PFSK-1 (cell line): Measurements from ENCODE around the gene SERPINB2.

Experiments
- FOXP2 ChIP-seq: optimal IDR thresholded peaks from 2 replicates; pipeline ENCODE3; 2011; ENCODE audit warnings: borderline replicate concordance, control low read depth, inconsistent platforms; ENCODE audit not compliant: insufficient read depth; ENCODE audit errors: extremely low read length, extremely low read depth
- POLR2AphosphoS5 ChIP-seq: IDR thresholded peaks from 2 replicates; pipeline ENCODE4 v1.6.1; 2012; ENCODE audit warnings: low read depth, mild to moderate bottlenecking, control low read depth, low read length, moderate library complexity
- REST ChIP-seq, 2 experiments: IDR thresholded peaks; 2 replicates each; pipeline versions ENCODE4 v1.6.1 to v1.8.0; 2011 to 2012; ENCODE audit warnings: low read depth in 2 of 2, low read length in 2 of 2, control low read depth in 1 of 2, inconsistent platforms in 1 of 2, mild to moderate bottlenecking in 1 of 2, moderate library complexity in 1 of 2; ENCODE audit not compliant: insufficient read depth in 1 of 2
- SIN3A ChIP-seq: IDR thresholded peaks from 2 replicates; pipeline ENCODE4 v1.6.1; 2012; ENCODE audit warnings: mild to moderate bottlenecking, low read length, moderate library complexity, borderline replicate concordance; ENCODE audit not compliant: insufficient read depth
- TAF1 ChIP-seq: IDR thresholded peaks from 2 replicates; pipeline ENCODE4 v1.6.1; 2012; ENCODE audit warnings: low read length, control low read depth, borderline replicate concordance; ENCODE audit not compliant: insufficient read depth

Gene SERPINB2

DNA sequence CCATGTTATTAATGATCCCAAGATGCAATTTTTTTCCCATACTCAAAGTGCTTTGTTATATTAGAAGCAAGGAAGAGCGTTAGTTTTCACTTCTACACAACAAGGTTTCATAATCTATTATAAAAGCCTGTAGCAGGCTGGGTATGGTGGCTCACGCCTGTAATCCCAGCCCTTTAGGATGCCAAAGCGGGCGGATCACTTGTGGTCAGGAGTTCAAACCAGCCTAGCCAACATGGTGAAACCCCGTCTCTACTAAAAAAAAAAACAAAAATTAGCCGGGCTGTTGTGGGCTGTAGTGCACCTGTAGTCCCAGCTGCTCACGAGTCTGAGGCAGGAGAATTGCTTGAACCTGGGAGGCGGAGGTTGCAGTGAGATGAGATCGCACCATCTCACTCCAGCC, 19.0 kb upstream of the SERPINB2 start:
- no peak for TF ChIP-seq FOXP2

DNA sequence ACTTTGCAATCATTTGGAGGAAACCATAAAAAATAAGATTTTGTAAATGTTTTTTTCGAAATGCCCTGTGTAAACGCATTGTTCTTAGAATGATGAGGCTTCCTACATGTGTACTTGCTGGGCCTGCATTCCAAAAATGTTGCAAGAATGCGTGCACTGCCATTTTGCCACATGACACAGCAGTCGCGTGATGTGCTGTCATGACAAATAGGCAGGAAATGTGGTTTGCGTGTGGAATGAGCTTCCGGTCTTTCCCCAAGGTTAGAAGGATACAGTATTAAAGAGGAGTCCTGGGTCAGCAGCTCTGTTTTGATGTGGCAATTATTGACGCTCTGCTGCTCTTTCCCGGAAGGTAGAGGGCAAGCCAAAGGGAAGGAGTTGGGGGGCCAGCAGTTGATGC, 18.1 kb upstream of the SERPINB2 start:
- TF ChIP-seq POLR2AphosphoS5: no peak

DNA sequence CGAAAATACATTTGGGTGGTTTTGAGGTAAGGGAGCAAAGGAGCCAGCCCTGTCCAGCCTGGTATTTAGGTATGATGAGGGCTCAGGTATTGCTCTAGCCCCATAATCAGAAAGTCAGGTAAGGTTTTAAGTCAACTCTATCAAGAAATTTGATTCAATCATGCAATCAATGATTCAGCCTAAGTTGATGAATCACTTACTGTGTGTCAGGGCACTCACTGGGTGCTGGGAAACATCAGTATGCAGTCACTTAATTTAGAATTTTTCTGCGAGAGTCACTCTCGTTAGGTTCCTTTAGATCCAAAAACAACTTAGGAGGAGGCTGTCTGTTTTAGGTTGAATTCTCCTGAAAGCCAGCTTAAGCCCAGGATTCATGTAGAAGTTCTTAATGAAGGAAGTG, 17.7 kb upstream of the SERPINB2 start:
- no peak for TF ChIP-seq FOXP2
- TF ChIP-seq POLR2AphosphoS5: no peak
- TF ChIP-seq REST (IDR thresholded peaks at IDR 0.05; ENCODE audit: insufficient read depth in 1 of 2, low read depth in 2 of 2, low read length in 2 of 2): no peak
- TF ChIP-seq SIN3A: no peak
- TF ChIP-seq TAF1: no peak

- no peak for TF ChIP-seq FOXP2
- no peak for TF ChIP-seq REST (IDR thresholded peaks at IDR 0.05; ENCODE audit: insufficient read depth in 1 of 2, low read depth in 2 of 2, low read length in 2 of 2)
- no peak for TF ChIP-seq TAF1
- TF ChIP-seq POLR2AphosphoS5: no peak
- no peak for TF ChIP-seq SIN3A
Measured at GRCh38 chr18:63871836-63872235, 15.7 kb upstream of the SERPINB2 start.

- TF ChIP-seq SIN3A: no peak
- no peak for TF ChIP-seq TAF1
- TF ChIP-seq REST (IDR thresholded peaks at IDR 0.05; ENCODE audit: insufficient read depth in 1 of 2, low read depth in 2 of 2, low read length in 2 of 2): no peak
- TF ChIP-seq FOXP2: no peak
- no peak for TF ChIP-seq POLR2AphosphoS5
Measured at GRCh38 chr18:63872586-63872985, 14.9 kb upstream of the SERPINB2 start.

- TF ChIP-seq SIN3A (no peak), POLR2AphosphoS5 (no peak), REST (IDR thresholded peaks at IDR 0.05; ENCODE audit: insufficient read depth in 1 of 2, low read depth in 2 of 2, low read length in 2 of 2) (no peak), FOXP2 (no peak), TAF1 (no peak)
Measured at GRCh38 chr18:63878343-63878742, 9.2 kb upstream of the SERPINB2 start.
